Neural progenitor cell (in vitro differentiated cells): Measurements from ENCODE around the gene METRN.

Experiments used
- CTCF ChIP-seq: fragments of 200-600 bp; sonication (generic); IDR thresholded peaks from 2 replicates; pipeline ENCODE4 v1.5.1; 2017; ENCODE audit warnings: antibody characterized with exemption, mild to moderate bottlenecking
- EZH2 ChIP-seq: fragments of 200-600 bp; sonication (generic); IDR thresholded peaks from 2 replicates; pipeline ENCODE4 v1.6.1; 2017; ENCODE audit warnings: antibody characterized with exemption, mild to moderate bottlenecking, moderate library complexity
- EZH2phosphoT487 ChIP-seq: fragments of 200-600 bp; sonication (generic); IDR thresholded peaks from 2 replicates; pipeline ENCODE4 v1.6.1; 2017; ENCODE audit warnings: antibody characterized with exemption

- TF ChIP-seq CTCF (no peak), EZH2phosphoT487 (no peak), EZH2 (no peak)
Measured at GRCh38 chr16:764848-765487, 50.0 kb downstream of the METRN start.
